NB4 (cell line): ENCODE data around the gene PPP2R5C.

Experiments
- DNase-seq: peaks from one replicate; pipeline ENCODE4 v3.0.0; 2010; ENCODE audit warnings: low read depth
- H3K4me3 ChIP-seq: one replicate; pipeline ENCODE4 v1.5.1; 2011; ENCODE audit warnings: mild to moderate bottlenecking, low read depth, low read length, moderate library complexity
- CTCF ChIP-seq: IDR thresholded peaks from one replicate; pipeline ENCODE4 v1.5.1; 2012; ENCODE audit warnings: low read depth, low read length
- MAX ChIP-seq: IDR thresholded peaks from 2 replicates; pipeline ENCODE4 v1.6.1; 2011; ENCODE audit warnings: low read depth, low read length
- MYC ChIP-seq: IDR thresholded peaks from 2 replicates; pipeline ENCODE4 v1.6.1; 2011; ENCODE audit warnings: low read depth, low read length
- POLR2A ChIP-seq: IDR thresholded peaks from 2 replicates; pipeline ENCODE4 v1.6.1; 2011; ENCODE audit warnings: mild to moderate bottlenecking; ENCODE audit not compliant: insufficient read length; ENCODE audit errors: extremely low read depth

PPP2R5C gene

GRCh38 chr14:101937926-101938767, 176.6 kb downstream of the PPP2R5C start:
- no peak for TF ChIP-seq MYC
- TF ChIP-seq MAX = no peak
- no peak for TF ChIP-seq CTCF
- H3K4me3 ChIP-seq = no peak overlapping the region

GRCh38 chr14:101939646-101940170, 178.2 kb downstream of the PPP2R5C start:
- no peak for TF ChIP-seq MAX
- no peak for TF ChIP-seq CTCF
- TF ChIP-seq MYC = no peak
- DNase-seq = no peak
- H3K4me3 ChIP-seq = no peak overlapping the region

More at GRCh38 chr14:101937926-101938767, 176.6 kb downstream of the PPP2R5C start:
- no peak for DNase-seq

GRCh38 chr14:101944451-101944850, 182.9 kb downstream of the PPP2R5C start:
- no peak for TF ChIP-seq MYC
- TF ChIP-seq POLR2A = no peak
- TF ChIP-seq MAX = no peak
- TF ChIP-seq CTCF = no peak
- H3K4me3 ChIP-seq = no peak overlapping the region
- no peak for DNase-seq

GRCh38 chr14:101945171-101945570, 183.7 kb downstream of the PPP2R5C start:
- DNase-seq = no peak
- TF ChIP-seq MYC (no peak), CTCF (no peak), POLR2A (no peak), MAX (no peak)
- H3K4me3 ChIP-seq = no peak overlapping the region

- no peak for TF ChIP-seq POLR2A
- no peak for TF ChIP-seq CTCF
- no peak for TF ChIP-seq MYC
- TF ChIP-seq MAX = no peak
- H3K4me3 ChIP-seq = peak overlapping the region; percentile 90
- no peak for DNase-seq
These were observed 186.0 kb downstream of the PPP2R5C start for GRCh38 chr14:101947577-101947903.
